H9 (cell line): Measurements from ENCODE around the gene ATP8A2. TPM values are rescaled to one million over a fixed set of nuclear protein-coding genes. Genes with fewer than 3 reads are reported as not detected.

Experiments used
- DNase-seq: peaks from one replicate; pipeline ENCODE4 v3.0.0-alpha.2; 2017
- H2AFZ ChIP-seq: one replicate; pipeline ENCODE4 v1.6.1; 2013; ENCODE audit warnings: mild to moderate bottlenecking, low read length, control low read depth, moderate library complexity
- H2AK5ac ChIP-seq: 2 replicates; pipeline ENCODE4 v1.6.1; 2013; ENCODE audit warnings: low read length, control low read depth, mixed read lengths; ENCODE audit not compliant: insufficient read length
- H2BK120ac ChIP-seq: one replicate; pipeline ENCODE4 v1.6.1; 2013; ENCODE audit warnings: low read depth, mild to moderate bottlenecking, low read length, control low read depth, inconsistent platforms; ENCODE audit not compliant: poor library complexity, severe bottlenecking
- H2BK12ac ChIP-seq: 2 replicates; pipeline ENCODE4 v1.6.1; 2013; ENCODE audit warnings: low read length, control low read depth, mixed read lengths, low read depth; ENCODE audit not compliant: insufficient read length
- H2BK15ac ChIP-seq: 2 replicates; pipeline ENCODE4 v1.6.1; 2013; ENCODE audit warnings: low read depth, low read length, control low read depth
- H2BK20ac ChIP-seq: one replicate; pipeline ENCODE4 v1.6.1; 2013; ENCODE audit warnings: low read depth, mild to moderate bottlenecking, low read length, control low read depth, inconsistent platforms; ENCODE audit not compliant: poor library complexity, severe bottlenecking
- H2BK5ac ChIP-seq: 2 replicates; pipeline ENCODE4 v1.6.1; 2013; ENCODE audit warnings: low read length, control low read depth, mixed read lengths; ENCODE audit not compliant: insufficient read length
- H3K14ac ChIP-seq: 2 replicates; pipeline ENCODE4 v1.6.1; 2013; ENCODE audit warnings: low read length, control low read depth; ENCODE audit not compliant: insufficient read depth
- H3K18ac ChIP-seq: 2 replicates; pipeline ENCODE4 v1.6.1; 2013; ENCODE audit warnings: low read depth, mild to moderate bottlenecking, mixed read lengths, low read length, control low read depth; ENCODE audit not compliant: insufficient read length
- H3K23ac ChIP-seq: 2 replicates; pipeline ENCODE4 v1.6.1; 2013; ENCODE audit warnings: low read length, control low read depth, mixed read lengths, low read depth; ENCODE audit not compliant: insufficient read length
- H3K23me2 ChIP-seq: 2 replicates; pipeline ENCODE4 v1.6.1; 2013; ENCODE audit warnings: low read depth, mild to moderate bottlenecking, mixed read lengths, low read length, control low read depth; ENCODE audit not compliant: insufficient read length, poor library complexity, severe bottlenecking
- H3K27ac ChIP-seq: 2 replicates; pipeline ENCODE4 v1.5.1; 2013; ENCODE audit warnings: low read length, control low read depth, mixed read lengths, low read depth; ENCODE audit not compliant: insufficient read length
- H3K27me3 ChIP-seq: 2 replicates; pipeline ENCODE4 v1.6.1; 2013; ENCODE audit warnings: low read length, control low read depth, inconsistent platforms; ENCODE audit not compliant: insufficient read depth
- H3K4ac ChIP-seq: 2 replicates; pipeline ENCODE4 v1.6.1; 2013; ENCODE audit warnings: low read depth, mild to moderate bottlenecking, control low read depth, inconsistent platforms, low read length, moderate library complexity
- H3K4me1 ChIP-seq: 2 replicates; pipeline ENCODE4 v1.6.1; 2013; ENCODE audit warnings: low read length, control low read depth, inconsistent platforms; ENCODE audit not compliant: insufficient read depth
- H3K4me2 ChIP-seq: 2 replicates; pipeline ENCODE4 v1.6.1; 2013; ENCODE audit warnings: low read length, control low read depth, mixed read lengths; ENCODE audit not compliant: insufficient read length, insufficient read depth
- H3K56ac ChIP-seq: 2 replicates; pipeline ENCODE4 v1.6.1; 2013; ENCODE audit warnings: low read depth, mild to moderate bottlenecking, mixed read lengths, low read length, control low read depth; ENCODE audit not compliant: insufficient read length
- H3K79me1 ChIP-seq: 2 replicates; pipeline ENCODE4 v1.6.1; 2013; ENCODE audit warnings: low read depth, mild to moderate bottlenecking, moderate library complexity, low read length, control low read depth, inconsistent platforms; ENCODE audit not compliant: insufficient read depth, poor library complexity, severe bottlenecking
- H3K79me2 ChIP-seq: 2 replicates; pipeline ENCODE4 v1.6.1; 2013; ENCODE audit warnings: low read length, control low read depth, inconsistent platforms; ENCODE audit not compliant: insufficient read depth
- H3K9ac ChIP-seq: 2 replicates; pipeline ENCODE4 v1.6.1; 2013; ENCODE audit warnings: low read length, control low read depth, mixed read lengths; ENCODE audit not compliant: insufficient read length; ENCODE audit errors: extremely low read depth
- H3K9me3 ChIP-seq: one replicate; pipeline ENCODE4 v1.6.1; 2013; ENCODE audit warnings: low read depth, low read length, inconsistent platforms; ENCODE audit not compliant: control insufficient read depth
- H3T11ph ChIP-seq: one replicate; pipeline ENCODE4 v1.6.1; 2013; ENCODE audit warnings: mild to moderate bottlenecking, low read length, control low read depth, inconsistent platforms
- H4K20me1 ChIP-seq: one replicate; pipeline ENCODE4 v1.6.1; 2013; ENCODE audit not compliant: control insufficient read depth, insufficient read length, insufficient read depth
- H4K5ac ChIP-seq: 2 replicates; pipeline ENCODE4 v1.6.1; 2013; ENCODE audit warnings: low read depth, mild to moderate bottlenecking, mixed read lengths, low read length, control low read depth; ENCODE audit not compliant: insufficient read length
- H4K8ac ChIP-seq: replicated peaks from 2 replicates; pipeline ENCODE4 v1.6.1; 2013; ENCODE audit warnings: low read length, control low read depth, mixed read lengths, low read depth; ENCODE audit not compliant: insufficient read length
- H4K91ac ChIP-seq: 2 replicates; pipeline ENCODE4 v1.6.1; 2013; ENCODE audit warnings: low read depth, mild to moderate bottlenecking, moderate library complexity, mixed read lengths, low read length, control low read depth; ENCODE audit not compliant: insufficient read length
- H3K27ac Mint-ChIP-seq, 3 experiments: 2 replicates in 2 of 3; 3 replicates in 1 of 3; pipeline ENCODE4 v1.8.0; 2020 to 2021; ENCODE audit warnings: mixed read lengths in 3 of 3, mild to moderate bottlenecking in 1 of 3, moderate library complexity in 1 of 3
- H3K27me3 Mint-ChIP-seq: 2 replicates; pipeline ENCODE4 v1.8.0; 2021; ENCODE audit warnings: low read depth, mild to moderate bottlenecking, moderate library complexity, mixed read lengths
- H3K36me3 Mint-ChIP-seq, 3 experiments: 2 replicates in 2 of 3; 3 replicates in 1 of 3; pipeline ENCODE4 v1.8.0; 2020 to 2021; ENCODE audit warnings: low read depth in 3 of 3, mixed read lengths in 3 of 3; ENCODE audit not compliant: insufficient read depth in 1 of 3
- H3K4me1 Mint-ChIP-seq, 2 experiments: 2 replicates each; pipeline ENCODE4 v1.8.0; 2020; ENCODE audit warnings: mixed read lengths in 2 of 2
- H3K4me3 Mint-ChIP-seq, 2 experiments: 2 replicates in 1 of 2; 3 replicates in 1 of 2; pipeline ENCODE4 v1.8.0; 2020 to 2021; ENCODE audit warnings: mild to moderate bottlenecking in 2 of 2, mixed read lengths in 2 of 2, moderate library complexity in 1 of 2
- H3K9me3 Mint-ChIP-seq, 2 experiments: 2 replicates in 1 of 2; 3 replicates in 1 of 2; pipeline ENCODE4 v1.8.0; 2020; ENCODE audit warnings: mild to moderate bottlenecking in 2 of 2, mixed read lengths in 2 of 2, moderate library complexity in 1 of 2
- CTCF ChIP-seq: fragments of 200-600 bp; sonication (generic); conservative IDR thresholded peaks from 3 replicates; pipeline ENCODE4 v1.8.0; 2021; ENCODE audit warnings: antibody characterized with exemption, mild to moderate bottlenecking
- WGBS: extraction: QIAGEN DNeasy Blood & Tissue Kit; methylation state at CpG from one replicate; pipeline ENCODE4 v1.1.7; 2013; ENCODE audit warnings: missing lambda C conversion rate, low lambda C conversion rate, mixed read lengths; ENCODE audit not compliant: insufficient read length; ENCODE audit errors: extremely low coverage; 5-methylcytosine and 5-hydroxymethylcytosine counted together
- total RNA-seq: library from RNA; stranded (reverse); gene quantifications from 2 replicates; pipeline ENCODE4 v1.2.1, GENCODE V29; 2021

ATP8A2 gene
- total RNA-seq, 1 experiment from 2014 or later = 18.2 TPM

- peaks cover 12 to 13% of the 10 kb centered on the region in 2 experiments for H3K9me3 Mint-ChIP-seq
- H4K20me1 ChIP-seq = no peaks in the 10 kb centered on the region
- no peak overlapping the region for H3K23ac ChIP-seq
- no peak overlapping the region for H2AFZ ChIP-seq
- no CpG with 5 or more reads among the region's 5 CpGs for WGBS
- DNase-seq = no peak
- no peak overlapping the region for H2AK5ac ChIP-seq
- peaks cover 5 to 14% (median 10%) of the 10 kb centered on the region in 3 experiments for H3K36me3 Mint-ChIP-seq
- H3K79me1 ChIP-seq = no peaks in the 10 kb centered on the region
- H3K27me3 Mint-ChIP-seq = peaks cover 1% of the 10 kb centered on the region; the same call in 1 of the 2 replicates
- no peak overlapping the region for H3K4ac ChIP-seq
- H3T11ph ChIP-seq = no peak overlapping the region
- no peaks in the 10 kb centered on the region for H3K23me2 ChIP-seq
- H4K91ac ChIP-seq = no peak overlapping the region
- no peak overlapping the region for H3K56ac ChIP-seq
- no peak overlapping the region for H2BK15ac ChIP-seq
- no peaks in the 10 kb centered on the region for H3K4me1 Mint-ChIP-seq
- H3K9ac ChIP-seq = no peak overlapping the region
- no peak overlapping the region for H3K14ac ChIP-seq
- no peak for TF ChIP-seq CTCF
- no peak overlapping the region for H2BK120ac ChIP-seq
- H4K5ac ChIP-seq = no peak overlapping the region
- H4K8ac ChIP-seq = no peak overlapping the region
- H3K79me2 ChIP-seq = no peaks in the 10 kb centered on the region
- H2BK20ac ChIP-seq = no peak overlapping the region
- H3K27me3 ChIP-seq = no peaks in the 10 kb centered on the region
- H3K18ac ChIP-seq = no peak overlapping the region
- H3K27ac ChIP-seq = no peak overlapping the region
- no peak overlapping the region for H2BK5ac ChIP-seq
- H3K4me3 Mint-ChIP-seq = no peak overlapping the region
- no peaks in the 10 kb centered on the region for H3K4me1 ChIP-seq
- H3K4me2 ChIP-seq = no peak overlapping the region
- H3K9me3 ChIP-seq = no peaks in the 10 kb centered on the region
- H3K27ac Mint-ChIP-seq = no peak overlapping the region
- H2BK12ac ChIP-seq = no peak overlapping the region
Observed at GRCh38 chr13:25518441-25518840, 146.7 kb downstream of the ATP8A2 start.
